ENCODE measurements around the gene EHD2. TPM values are rescaled to one million over a fixed set of nuclear protein-coding genes. Genes with fewer than 3 reads are reported as not detected.

Gene EHD2
- total and polyA plus RNA-seq, 12 donors, result 5.8 to 170 (median 102) TPM

DNA sequence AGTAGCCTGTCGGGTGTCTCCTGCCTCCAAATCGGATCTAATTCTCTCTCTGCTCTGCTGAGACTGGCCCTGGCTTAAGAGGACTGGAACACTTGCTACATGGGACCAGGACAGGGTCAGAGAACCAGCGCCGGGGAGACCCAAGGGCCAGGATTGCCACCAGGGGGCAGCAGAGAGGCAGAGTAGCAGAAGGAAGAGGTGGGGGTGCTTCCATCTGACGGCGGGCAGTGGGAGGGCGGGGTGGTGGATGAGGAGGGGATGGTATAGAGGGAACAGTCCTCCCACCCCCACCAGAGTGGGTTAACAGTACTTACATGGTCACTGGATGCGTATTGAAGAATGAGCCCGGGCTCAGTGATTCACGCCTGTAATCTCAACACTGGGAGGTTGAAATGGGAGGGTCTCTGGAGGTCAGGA lies 77.2 kb downstream of the EHD2 start:
- Histone ChIP-seq H3K4me3 (no peak overlapping the region), H3K27ac (no peak overlapping the region), H3K27me3 (no peaks in the 10 kb centered on the region), H3K36me3 (replicated peaks in 1 of 2) (peaks cover 0 to 6% of the 10 kb centered on the region in 2 donors), H3K9me3 (replicated peaks in 1 of 3) (no peaks in the 10 kb centered on the region), H3K4me1 (replicated peaks in 1 of 2) (no peaks in the 10 kb centered on the region)
- TF ChIP-seq POLR2A (IDR thresholded peaks at IDR 0.05), result no peak
- TF ChIP-seq, protein P1, sequence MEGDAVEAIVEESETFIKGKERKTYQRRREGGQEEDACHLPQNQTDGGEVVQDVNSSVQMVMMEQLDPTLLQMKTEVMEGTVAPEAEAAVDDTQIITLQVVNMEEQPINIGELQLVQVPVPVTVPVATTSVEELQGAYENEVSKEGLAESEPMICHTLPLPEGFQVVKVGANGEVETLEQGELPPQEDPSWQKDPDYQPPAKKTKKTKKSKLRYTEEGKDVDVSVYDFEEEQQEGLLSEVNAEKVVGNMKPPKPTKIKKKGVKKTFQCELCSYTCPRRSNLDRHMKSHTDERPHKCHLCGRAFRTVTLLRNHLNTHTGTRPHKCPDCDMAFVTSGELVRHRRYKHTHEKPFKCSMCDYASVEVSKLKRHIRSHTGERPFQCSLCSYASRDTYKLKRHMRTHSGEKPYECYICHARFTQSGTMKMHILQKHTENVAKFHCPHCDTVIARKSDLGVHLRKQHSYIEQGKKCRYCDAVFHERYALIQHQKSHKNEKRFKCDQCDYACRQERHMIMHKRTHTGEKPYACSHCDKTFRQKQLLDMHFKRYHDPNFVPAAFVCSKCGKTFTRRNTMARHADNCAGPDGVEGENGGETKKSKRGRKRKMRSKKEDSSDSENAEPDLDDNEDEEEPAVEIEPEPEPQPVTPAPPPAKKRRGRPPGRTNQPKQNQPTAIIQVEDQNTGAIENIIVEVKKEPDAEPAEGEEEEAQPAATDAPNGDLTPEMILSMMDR (IDR thresholded peaks at IDR 0.05), result peak; percentile 58 to 89 (median 68)
- DNase-seq, result peak; percentile 79 to 91 (median 86)
- 6 to 13% (median 9%) methylated on average over 7 to 10 of the region's 10 CpGs for WGBS, 4 donors
- intact Hi-C loops (cut with DNase I), result no loop called here

DNA sequence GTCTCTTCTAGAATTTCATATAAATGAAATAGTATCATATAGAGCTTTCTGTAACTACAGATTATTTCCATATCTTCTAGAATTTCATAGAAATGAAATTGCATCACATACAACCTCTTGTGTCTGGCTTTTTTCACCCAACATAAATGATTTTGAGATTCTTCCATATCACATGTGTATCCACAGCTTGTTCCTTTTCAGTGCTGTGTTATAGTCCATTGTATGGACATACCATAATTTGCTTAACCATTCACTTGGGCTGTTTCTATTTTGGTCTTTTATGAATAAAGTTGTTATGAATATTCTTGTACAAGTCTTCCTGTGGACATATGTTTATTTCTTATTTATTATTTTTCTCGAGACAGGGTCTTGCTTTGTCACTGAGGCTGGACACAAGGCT lies 79.4 kb downstream of the EHD2 start:
- no peaks in the 10 kb centered on the region for H3K4me1 ChIP-seq (replicated peaks in 1 of 2)
- H3K27ac ChIP-seq, result no peak overlapping the region
- no peaks in the 10 kb centered on the region for H3K36me3 ChIP-seq (replicated peaks in 1 of 2)
- no peak for DNase-seq
- H3K4me3 ChIP-seq, result no peak overlapping the region
- WGBS, 4 donors, result 93 to 95% (median 94%) methylated on average over 1 of the region's 1 CpG
- intact Hi-C loops (cut with DNase I), result no loop called here
- H3K9me3 ChIP-seq (replicated peaks in 1 of 3), result no peaks in the 10 kb centered on the region
- TF ChIP-seq, protein P1 (IDR thresholded peaks at IDR 0.05), result no peak
- TF ChIP-seq POLR2A (IDR thresholded peaks at IDR 0.05), result no peak
- no peaks in the 10 kb centered on the region for H3K27me3 ChIP-seq

Small RNA genes within 50 kb of the gene (small RNA-seq; reads per million reads assigned to genes)
- 0 reads per million in 2 donors for gene SNORD23

Other genes starting within 250 kb of the EHD2 start
- gene SLC8A2, start 241.5 kb upstream of the EHD2 start, total RNA-seq, result 1 to 10 TPM in 4 of 9 donors, under 1 TPM in 2, not detected in 3; 0.22 to 6.1 (median 2.6) TPM
- gene SLC8A2, start 241.5 kb upstream of the EHD2 start, polyA plus RNA-seq, result 1 to 10 TPM in 2 of 3 donors, under 1 TPM in 1; 0.74 to 3.1 (median 3.0) TPM
- 10 to 100 TPM in 4 of 9 donors, 1 to 10 TPM in 5; 2.9 to 25.6 (median 9.7) TPM for gene KPTN, start 229.2 kb upstream of the EHD2 start, total RNA-seq
- 100 to 1,000 TPM in 1 of 3 donors, 10 to 100 TPM in 1, 1 to 10 TPM in 1; 7.3 to 121 (median 37.5) TPM for gene KPTN, start 229.2 kb upstream of the EHD2 start, polyA plus RNA-seq
- gene NAPA, start 198.4 kb upstream of the EHD2 start, total RNA-seq, result 100 to 1,000 TPM; 122 to 481 (median 265) TPM
- gene NAPA, start 198.4 kb upstream of the EHD2 start, polyA plus RNA-seq, result 100 to 1,000 TPM; 200 to 283 (median 244) TPM
- 10 to 100 TPM in 3 of 9 donors, 1 to 10 TPM in 4, under 1 TPM in 2; 0.18 to 14.0 (median 4.0) TPM for gene ZNF541, start 140.3 kb upstream of the EHD2 start, total RNA-seq
- 10 to 100 TPM in 2 of 3 donors, under 1 TPM in 1; 0.18 to 14.5 (median 11.6) TPM for gene ZNF541, start 140.3 kb upstream of the EHD2 start, polyA plus RNA-seq
- 10 to 100 TPM in 4 of 9 donors, 1 to 10 TPM in 5; 1.8 to 16.8 (median 6.7) TPM for gene BICRA, start 104.3 kb upstream of the EHD2 start, total RNA-seq
- 10 to 100 TPM in 2 of 3 donors, 1 to 10 TPM in 1; 4.3 to 24.6 (median 14.5) TPM for gene BICRA, start 104.3 kb upstream of the EHD2 start, polyA plus RNA-seq
- gene NOP53, start 32.1 kb downstream of the EHD2 start, total RNA-seq, result 100 to 1,000 TPM; 118 to 420 (median 310) TPM
- 100 to 1,000 TPM; 119 to 375 (median 359) TPM for gene NOP53, start 32.1 kb downstream of the EHD2 start, polyA plus RNA-seq
- 100 to 1,000 TPM; 102 to 479 (median 163) TPM for gene SELENOW, start 65.3 kb downstream of the EHD2 start, total RNA-seq
- 100 to 1,000 TPM; 106 to 325 (median 260) TPM for gene SELENOW, start 65.3 kb downstream of the EHD2 start, polyA plus RNA-seq
- gene TPRX1, start 91.1 kb downstream of the EHD2 start, total RNA-seq, result not detected
- not detected for gene TPRX1, start 91.1 kb downstream of the EHD2 start, polyA plus RNA-seq
- not detected for gene CRX, start 108.5 kb downstream of the EHD2 start, total RNA-seq
- under 1 TPM in 1 of 3 donors, not detected in 2; 0.32 TPM for gene CRX, start 108.5 kb downstream of the EHD2 start, polyA plus RNA-seq
- gene TPRX2, start 145.8 kb downstream of the EHD2 start, total RNA-seq, result not detected
- not detected for gene TPRX2, start 145.8 kb downstream of the EHD2 start, polyA plus RNA-seq
- 1,000 to 10,000 TPM in 1 of 9 donors, 100 to 1,000 TPM in 8; 124 to 5,138 (median 251) TPM for gene SULT2A1, start 172.9 kb downstream of the EHD2 start, total RNA-seq
- 100 to 1,000 TPM; 152 to 234 (median 221) TPM for gene SULT2A1, start 172.9 kb downstream of the EHD2 start, polyA plus RNA-seq